ENCODE results near the gene SLC6A3.
"Not testable (repeated sequence)": the region's sequence is repeated elsewhere in the genome, so short reads cannot be mapped to it uniquely, and the experiment has no call there.

The SLC6A3 gene

GRCh38 chr5:1464511-1464910, 19.3 kb upstream of the SLC6A3 start:
- no peaks in the 10 kb centered on the region for H3K4me1 ChIP-seq (ENCODE audit: control insufficient read depth, insufficient read depth, low read length, poor library complexity, severe bottlenecking)
- peaks cover 23% of the 10 kb centered on the region for H3K36me3 ChIP-seq (ENCODE audit: control insufficient read depth, insufficient read depth, low read length)
- DNase-seq = no peak
- H3K9me3 ChIP-seq (ENCODE audit: control insufficient read depth, low read length) = no peaks in the 10 kb centered on the region
- no peak overlapping the region for H3K4me3 ChIP-seq (ENCODE audit: insufficient read depth, low read depth, low read length, poor library complexity, severe bottlenecking)
- no peak overlapping the region for H3K27ac ChIP-seq (ENCODE audit: insufficient read depth, low read length, poor library complexity, severe bottlenecking)
- H3K27me3 ChIP-seq (replicated peaks; ENCODE audit: control insufficient read depth, insufficient read depth, low read length, poor library complexity, severe bottlenecking) = no peaks in the 10 kb centered on the region

GRCh38 chr5:1464096-1464446, 18.8 kb upstream of the SLC6A3 start:
- H3K9me3 ChIP-seq (ENCODE audit: control insufficient read depth, low read length) = no peaks in the 10 kb centered on the region
- peaks cover 23% of the 10 kb centered on the region for H3K36me3 ChIP-seq (ENCODE audit: control insufficient read depth, insufficient read depth, low read length)
- H3K27ac ChIP-seq (ENCODE audit: insufficient read depth, low read length, poor library complexity, severe bottlenecking) = no peak overlapping the region
- H3K27me3 ChIP-seq (replicated peaks; ENCODE audit: control insufficient read depth, insufficient read depth, low read length, poor library complexity, severe bottlenecking) = no peaks in the 10 kb centered on the region
- no peak overlapping the region for H3K4me3 ChIP-seq (ENCODE audit: insufficient read depth, low read depth, low read length, poor library complexity, severe bottlenecking)
- H3K4me1 ChIP-seq (ENCODE audit: control insufficient read depth, insufficient read depth, low read length, poor library complexity, severe bottlenecking) = no peaks in the 10 kb centered on the region
- no peak for DNase-seq

- Histone ChIP-seq H3K27me3 (replicated peaks; ENCODE audit: control insufficient read depth, insufficient read depth, low read length, poor library complexity, severe bottlenecking) (no peaks in the 10 kb centered on the region), H3K36me3 (ENCODE audit: control insufficient read depth, insufficient read depth, low read length) (peaks cover 23% of the 10 kb centered on the region), H3K4me3 (ENCODE audit: insufficient read depth, low read depth, low read length, poor library complexity, severe bottlenecking) (no peak overlapping the region), H3K4me1 (ENCODE audit: control insufficient read depth, insufficient read depth, low read length, poor library complexity, severe bottlenecking) (no peaks in the 10 kb centered on the region), H3K27ac (ENCODE audit: insufficient read depth, low read length, poor library complexity, severe bottlenecking) (no peak overlapping the region), H3K9me3 (ENCODE audit: control insufficient read depth, low read length) (no peaks in the 10 kb centered on the region)
- DNase-seq = no peak
Observed at GRCh38 chr5:1463326-1464095, 18.3 kb upstream of the SLC6A3 start.

GRCh38 chr5:1462358-1462757, 17.1 kb upstream of the SLC6A3 start:
- Histone ChIP-seq H3K27me3 (replicated peaks; ENCODE audit: control insufficient read depth, insufficient read depth, low read length, poor library complexity, severe bottlenecking) (no peaks in the 10 kb centered on the region), H3K4me1 (ENCODE audit: control insufficient read depth, insufficient read depth, low read length, poor library complexity, severe bottlenecking) (no peaks in the 10 kb centered on the region), H3K4me3 (ENCODE audit: insufficient read depth, low read depth, low read length, poor library complexity, severe bottlenecking) (no peak overlapping the region), H3K9me3 (ENCODE audit: control insufficient read depth, low read length) (no peaks in the 10 kb centered on the region), H3K36me3 (ENCODE audit: control insufficient read depth, insufficient read depth, low read length) (peaks cover 23% of the 10 kb centered on the region), H3K27ac (ENCODE audit: insufficient read depth, low read length, poor library complexity, severe bottlenecking) (no peak overlapping the region)
- no peak for DNase-seq

GRCh38 chr5:1461396-1461795, 16.2 kb upstream of the SLC6A3 start:
- no peak for DNase-seq
- Histone ChIP-seq H3K27me3 (replicated peaks; ENCODE audit: control insufficient read depth, insufficient read depth, low read length, poor library complexity, severe bottlenecking) (no peaks in the 10 kb centered on the region), H3K4me1 (ENCODE audit: control insufficient read depth, insufficient read depth, low read length, poor library complexity, severe bottlenecking) (no peaks in the 10 kb centered on the region), H3K36me3 (ENCODE audit: control insufficient read depth, insufficient read depth, low read length) (peaks cover 23% of the 10 kb centered on the region), H3K27ac (ENCODE audit: insufficient read depth, low read length, poor library complexity, severe bottlenecking) (no peak overlapping the region), H3K4me3 (ENCODE audit: insufficient read depth, low read depth, low read length, poor library complexity, severe bottlenecking) (no peak overlapping the region), H3K9me3 (ENCODE audit: control insufficient read depth, low read length) (no peaks in the 10 kb centered on the region)

GRCh38 chr5:1460054-1460682, 14.9 kb upstream of the SLC6A3 start:
- Histone ChIP-seq H3K9me3 (ENCODE audit: control insufficient read depth, low read length) (peaks cover 5% of the 10 kb centered on the region), H3K36me3 (ENCODE audit: control insufficient read depth, insufficient read depth, low read length) (peaks cover 20% of the 10 kb centered on the region), H3K27ac (ENCODE audit: insufficient read depth, low read length, poor library complexity, severe bottlenecking) (no peak overlapping the region), H3K27me3 (replicated peaks; ENCODE audit: control insufficient read depth, insufficient read depth, low read length, poor library complexity, severe bottlenecking) (no peaks in the 10 kb centered on the region), H3K4me1 (ENCODE audit: control insufficient read depth, insufficient read depth, low read length, poor library complexity, severe bottlenecking) (no peaks in the 10 kb centered on the region), H3K4me3 (ENCODE audit: insufficient read depth, low read depth, low read length, poor library complexity, severe bottlenecking) (no peak overlapping the region)
- DNase-seq = no peak

- not testable (repeated sequence) for H3K9me3 ChIP-seq (ENCODE audit: control insufficient read depth, low read length); H3K4me3 ChIP-seq (ENCODE audit: insufficient read depth, low read depth, low read length, poor library complexity, severe bottlenecking); DNase-seq; H3K27me3 ChIP-seq (replicated peaks; ENCODE audit: control insufficient read depth, insufficient read depth, low read length, poor library complexity, severe bottlenecking); H3K4me1 ChIP-seq (ENCODE audit: control insufficient read depth, insufficient read depth, low read length, poor library complexity, severe bottlenecking); H3K27ac ChIP-seq (ENCODE audit: insufficient read depth, low read length, poor library complexity, severe bottlenecking)
- peaks cover 20% of the 10 kb centered on the region for H3K36me3 ChIP-seq (ENCODE audit: control insufficient read depth, insufficient read depth, low read length)
Observed at GRCh38 chr5:1459435-1459834, 14.2 kb upstream of the SLC6A3 start.

- not testable (repeated sequence) for DNase-seq; H3K4me1 ChIP-seq (ENCODE audit: control insufficient read depth, insufficient read depth, low read length, poor library complexity, severe bottlenecking); H3K27ac ChIP-seq (ENCODE audit: insufficient read depth, low read length, poor library complexity, severe bottlenecking); H3K9me3 ChIP-seq (ENCODE audit: control insufficient read depth, low read length); H3K27me3 ChIP-seq (replicated peaks; ENCODE audit: control insufficient read depth, insufficient read depth, low read length, poor library complexity, severe bottlenecking); H3K4me3 ChIP-seq (ENCODE audit: insufficient read depth, low read depth, low read length, poor library complexity, severe bottlenecking); H3K36me3 ChIP-seq (ENCODE audit: control insufficient read depth, insufficient read depth, low read length)
Observed at GRCh38 chr5:1456110-1456881, 11.1 kb upstream of the SLC6A3 start.

GRCh38 chr5:1453613-1454012, 8.4 kb upstream of the SLC6A3 start:
- no peak for DNase-seq
- Histone ChIP-seq H3K36me3 (ENCODE audit: control insufficient read depth, insufficient read depth, low read length) (no peaks in the 10 kb centered on the region), H3K27me3 (replicated peaks; ENCODE audit: control insufficient read depth, insufficient read depth, low read length, poor library complexity, severe bottlenecking) (no peaks in the 10 kb centered on the region), H3K4me1 (ENCODE audit: control insufficient read depth, insufficient read depth, low read length, poor library complexity, severe bottlenecking) (no peaks in the 10 kb centered on the region), H3K27ac (ENCODE audit: insufficient read depth, low read length, poor library complexity, severe bottlenecking) (no peak overlapping the region), H3K4me3 (ENCODE audit: insufficient read depth, low read depth, low read length, poor library complexity, severe bottlenecking) (no peak overlapping the region), H3K9me3 (ENCODE audit: control insufficient read depth, low read length) (peaks cover 5% of the 10 kb centered on the region)

- H3K27me3 ChIP-seq (replicated peaks; ENCODE audit: control insufficient read depth, insufficient read depth, low read length, poor library complexity, severe bottlenecking) = peaks cover 18% of the 10 kb centered on the region
Observed at GRCh38 chr5:1449081-1449630, 3.9 kb upstream of the SLC6A3 start.

More at GRCh38 chr5:1449081-1449630, 3.9 kb upstream of the SLC6A3 start:
- no peak overlapping the region for H3K27ac ChIP-seq (ENCODE audit: insufficient read depth, low read length, poor library complexity, severe bottlenecking)
- peaks cover 4% of the 10 kb centered on the region for H3K4me1 ChIP-seq (ENCODE audit: control insufficient read depth, insufficient read depth, low read length, poor library complexity, severe bottlenecking)
- no peaks in the 10 kb centered on the region for H3K36me3 ChIP-seq (ENCODE audit: control insufficient read depth, insufficient read depth, low read length)
- H3K4me3 ChIP-seq (ENCODE audit: insufficient read depth, low read depth, low read length, poor library complexity, severe bottlenecking) = no peak overlapping the region
- H3K9me3 ChIP-seq (ENCODE audit: control insufficient read depth, low read length) = no peaks in the 10 kb centered on the region
- no peak for DNase-seq
